Testis (tissue), 3 donors: Measurements from ENCODE around the gene AKIRIN2. TPM values are rescaled to one million over a fixed set of nuclear protein-coding genes. Genes with fewer than 3 reads are reported as not detected.
"Not testable (repeated sequence)": the region's sequence is repeated elsewhere in the genome, so short reads cannot be mapped to it uniquely, and the experiment has no call there.

Source experiments
- DNase-seq: peaks from one replicate; pipeline ENCODE4 v3.0.0-alpha.2; 2019
- H3K27ac ChIP-seq, 2 donors: fragments of 200-600 bp; sonication (generic); one replicate each; pipeline ENCODE4 v1.5.1; 2019
- H3K27me3 ChIP-seq: fragments of 200-600 bp; sonication (generic); one replicate; pipeline ENCODE4 v1.5.1; 2019
- H3K36me3 ChIP-seq: fragments of 200-600 bp; sonication (generic); one replicate; pipeline ENCODE4 v1.5.1; 2017; ENCODE audit warnings: low read depth; ENCODE audit errors: missing control alignments
- H3K4me1 ChIP-seq: fragments of 200-600 bp; sonication (generic); one replicate; pipeline ENCODE4 v1.5.1; 2019
- H3K4me3 ChIP-seq, 2 donors: fragments of 200-600 bp; sonication (generic); one replicate each; pipeline ENCODE4 v1.5.1; 2017 to 2019
- H3K9me3 ChIP-seq: fragments of 200-600 bp; sonication (generic); one replicate; pipeline ENCODE4 v1.5.1; 2017
- POLR2A ChIP-seq: fragments of 450-650 bp; IDR thresholded peaks from one replicate; pipeline ENCODE4 v1.6.1; 2017; ENCODE audit warnings: antibody characterized with exemption, mild to moderate bottlenecking, moderate library complexity
- WGBS, 2 donors: methylation state at CpG; one replicate each; pipeline ENCODE4 v1.1.5; 2018; 5-methylcytosine and 5-hydroxymethylcytosine counted together
- intact Hi-C: fragments of 100-400 bp; cut with DNase I; formaldehyde crosslinking; loops from one replicate; pipeline ENCODE4 v1.15.1; 2023; ENCODE audit warnings: low total_unique reads
- polyA plus RNA-seq: library from polyadenylated mRNA; stranded (reverse); fragments of 350-450 nt; fragmentation: Illumina TruSeq; extraction: RNeasy Lipid Tissue Mini Kit (QIAGEN cat#74804); gene quantifications from one replicate; pipeline ENCODE4 v1.2.3, GENCODE V29; 2014; ENCODE audit warnings: low read depth, low replicate concordance; ENCODE audit not compliant: insufficient read depth
- total RNA-seq, 2 donors: library from RNA; depleted of rRNA; stranded (reverse); fragments of >200 nt; gene quantifications; one replicate each; pipeline ENCODE4 v1.2.3, GENCODE V29; 2016
- TF ChIP-seq, protein P1 (sequence below), 3 experiments: fragments of 450-650 bp in 2 of 3; fragments of 200-600 bp in 1 of 3; sonication (generic) in 1 of 3; IDR thresholded peaks; one replicate each; pipeline ENCODE4 v1.5.1; 2016 to 2019; ENCODE audit warnings: antibody characterized with exemption in 3 of 3, mild to moderate bottlenecking in 2 of 3, moderate library complexity in 1 of 3

Gene AKIRIN2
- total and polyA plus RNA-seq, 3 donors from 2014 or later: 65.2 to 73.5 (median 72.5) TPM

DNA sequence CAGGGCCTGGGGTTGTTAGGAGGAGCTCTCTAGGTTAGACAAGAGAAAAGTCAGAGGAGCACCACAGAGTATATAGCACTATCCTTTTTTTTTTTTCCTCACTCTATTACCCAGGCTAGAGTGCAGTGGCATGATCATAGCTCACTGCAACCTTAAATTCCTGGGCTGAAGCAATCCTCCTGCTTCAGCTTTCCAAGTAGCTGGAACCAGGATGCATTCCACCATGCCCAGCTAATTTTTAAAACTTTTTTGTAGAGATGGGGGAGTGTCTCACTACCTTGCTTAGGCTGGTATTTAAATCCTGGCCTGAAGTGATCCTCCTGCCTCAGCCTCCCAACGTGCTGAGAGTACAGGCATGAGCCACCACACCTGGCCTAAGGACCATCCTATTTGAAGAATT, 19.3 kb upstream of the AKIRIN2 start:
- H3K4me1 ChIP-seq: peaks cover 15% of the 10 kb centered on the region
- no peaks in the 10 kb centered on the region for H3K36me3 ChIP-seq
- TF ChIP-seq POLR2A: no peak
- TF ChIP-seq, protein P1, sequence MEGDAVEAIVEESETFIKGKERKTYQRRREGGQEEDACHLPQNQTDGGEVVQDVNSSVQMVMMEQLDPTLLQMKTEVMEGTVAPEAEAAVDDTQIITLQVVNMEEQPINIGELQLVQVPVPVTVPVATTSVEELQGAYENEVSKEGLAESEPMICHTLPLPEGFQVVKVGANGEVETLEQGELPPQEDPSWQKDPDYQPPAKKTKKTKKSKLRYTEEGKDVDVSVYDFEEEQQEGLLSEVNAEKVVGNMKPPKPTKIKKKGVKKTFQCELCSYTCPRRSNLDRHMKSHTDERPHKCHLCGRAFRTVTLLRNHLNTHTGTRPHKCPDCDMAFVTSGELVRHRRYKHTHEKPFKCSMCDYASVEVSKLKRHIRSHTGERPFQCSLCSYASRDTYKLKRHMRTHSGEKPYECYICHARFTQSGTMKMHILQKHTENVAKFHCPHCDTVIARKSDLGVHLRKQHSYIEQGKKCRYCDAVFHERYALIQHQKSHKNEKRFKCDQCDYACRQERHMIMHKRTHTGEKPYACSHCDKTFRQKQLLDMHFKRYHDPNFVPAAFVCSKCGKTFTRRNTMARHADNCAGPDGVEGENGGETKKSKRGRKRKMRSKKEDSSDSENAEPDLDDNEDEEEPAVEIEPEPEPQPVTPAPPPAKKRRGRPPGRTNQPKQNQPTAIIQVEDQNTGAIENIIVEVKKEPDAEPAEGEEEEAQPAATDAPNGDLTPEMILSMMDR (IDR thresholded peaks at IDR 0.05): no peak
- no peak overlapping the region for H3K27ac ChIP-seq
- no peak for DNase-seq
- no peaks in the 10 kb centered on the region for H3K9me3 ChIP-seq
- intact Hi-C loops: no loop called here
- no peaks in the 10 kb centered on the region for H3K27me3 ChIP-seq
- H3K4me3 ChIP-seq: no peak overlapping the region
- 78 to 79% methylated on average over 1 of the region's 1 CpG for WGBS, 2 donors

DNA sequence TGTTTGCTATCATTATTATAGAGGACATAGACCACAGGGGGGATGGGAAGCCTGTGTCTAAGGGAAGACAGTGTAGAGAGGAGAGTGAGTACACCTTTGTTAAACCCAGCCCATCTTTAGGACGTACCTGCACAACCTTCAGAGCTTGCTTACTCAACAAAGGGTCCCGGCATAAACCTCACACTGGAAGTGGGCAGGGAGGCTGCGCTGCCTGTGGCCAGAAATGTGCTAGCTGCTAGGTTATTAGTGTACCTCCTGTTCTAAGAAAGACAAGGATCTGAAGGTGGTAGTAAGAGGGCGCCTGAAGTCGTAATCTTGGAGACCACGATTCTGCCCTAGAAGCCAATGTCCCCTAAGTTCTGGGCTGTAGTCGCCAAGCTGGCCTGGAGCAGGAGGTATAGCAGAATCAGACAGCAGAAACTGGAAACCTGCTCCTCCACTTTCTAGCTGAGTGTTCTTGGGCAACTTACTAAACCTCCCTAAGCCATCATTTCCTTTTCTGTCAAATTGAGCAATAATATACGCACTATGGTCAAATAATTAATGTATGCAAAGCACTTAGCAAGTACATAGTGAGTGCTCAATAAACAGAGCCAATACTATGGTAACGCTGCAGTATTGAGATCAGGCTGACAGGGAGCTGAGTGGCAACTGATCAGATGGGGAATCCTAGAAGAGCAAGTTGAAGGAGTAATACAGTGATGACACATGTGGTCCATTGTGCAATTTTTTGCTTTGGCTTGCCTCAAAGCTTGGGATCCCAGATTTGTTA, 16.8 kb upstream of the AKIRIN2 start:
- Histone ChIP-seq H3K9me3 (no peaks in the 10 kb centered on the region), H3K4me1 (peaks cover 4% of the 10 kb centered on the region), H3K27me3 (no peaks in the 10 kb centered on the region), H3K4me3 (no peak overlapping the region), H3K27ac (no peak overlapping the region), H3K36me3 (no peaks in the 10 kb centered on the region)
- no peak for DNase-seq
- intact Hi-C loops: no loop called here
- TF ChIP-seq, protein P1 (IDR thresholded peaks at IDR 0.05): no peak
- TF ChIP-seq POLR2A: no peak
- 90 to 95% methylated on average over 9 of the region's 9 CpGs for WGBS, 2 donors

DNA sequence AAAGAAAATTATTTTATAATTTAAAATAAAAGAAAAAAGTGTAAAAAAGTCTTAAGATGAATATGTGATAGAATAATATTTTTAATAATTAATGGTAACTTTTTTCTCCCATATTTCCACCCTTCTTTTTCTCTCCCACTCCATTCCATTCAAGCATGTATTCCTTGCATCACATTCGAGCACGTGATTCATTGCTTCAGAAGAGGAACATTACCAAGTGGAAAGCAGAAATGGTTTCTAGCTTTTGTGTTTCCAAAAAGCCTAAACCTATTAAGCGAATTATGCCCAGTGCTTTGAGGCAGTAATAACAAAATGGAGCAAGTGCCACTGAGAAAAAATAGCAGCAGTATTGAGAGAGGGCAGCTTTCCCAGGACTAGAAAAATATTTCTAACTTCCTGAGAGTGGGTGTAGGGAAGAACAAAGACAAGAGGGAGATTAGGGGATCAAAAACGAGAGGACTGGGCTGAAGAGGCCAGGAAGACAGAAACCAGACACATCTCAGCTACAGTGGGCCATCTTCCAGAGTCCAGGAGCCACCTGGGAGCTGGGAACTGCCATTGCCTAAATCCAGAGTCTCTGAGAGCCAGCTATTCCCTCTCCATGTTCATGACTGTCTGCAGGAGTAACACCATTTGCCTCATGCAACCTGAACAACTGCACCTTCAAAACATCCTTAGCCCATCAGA, 15.0 kb upstream of the AKIRIN2 start:
- WGBS, 2 donors: 66 to 75% methylated on average over 4 of the region's 4 CpGs
- H3K4me3 ChIP-seq: no peak overlapping the region
- H3K4me1 ChIP-seq: no peaks in the 10 kb centered on the region
- no peaks in the 10 kb centered on the region for H3K36me3 ChIP-seq
- no peaks in the 10 kb centered on the region for H3K9me3 ChIP-seq
- DNase-seq: no peak
- no peak overlapping the region for H3K27ac ChIP-seq
- no peaks in the 10 kb centered on the region for H3K27me3 ChIP-seq
- TF ChIP-seq, protein P1 (IDR thresholded peaks at IDR 0.05): no peak
- no peak for TF ChIP-seq POLR2A
- intact Hi-C loops: no loop called here

DNA sequence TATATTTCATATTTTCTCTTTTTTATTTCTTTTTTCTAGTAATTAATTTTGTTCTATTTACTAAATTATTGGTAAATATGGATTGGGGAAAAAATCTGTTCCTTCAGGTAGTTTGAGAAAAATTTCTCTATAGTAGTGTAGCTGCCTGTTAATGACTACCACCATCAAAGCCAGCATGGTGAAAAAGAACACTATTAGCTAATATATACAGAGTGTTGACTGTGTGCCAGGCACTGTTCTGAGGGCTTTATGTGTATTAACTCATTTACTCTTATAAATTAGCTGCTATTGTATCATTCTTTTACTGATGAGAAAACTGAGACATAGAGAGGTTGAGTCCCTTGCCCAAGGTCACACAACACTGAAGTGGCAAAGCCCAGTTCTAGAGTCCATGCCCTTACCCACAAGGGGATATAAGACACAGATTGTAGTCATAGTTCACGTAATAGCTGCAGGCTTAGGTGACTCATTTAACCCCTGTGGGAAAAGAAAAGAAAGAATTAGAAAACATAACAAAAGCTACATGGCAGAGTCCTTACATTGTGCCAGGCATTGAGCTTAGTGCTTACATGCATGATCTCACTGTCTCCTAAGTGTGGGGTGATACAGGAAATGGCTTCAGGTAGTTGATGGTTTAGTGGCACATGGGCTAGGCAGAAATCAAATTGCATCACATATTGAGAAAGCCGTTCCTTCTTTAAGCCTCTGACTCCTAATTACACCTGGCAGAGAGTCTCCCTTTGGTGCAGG, 12.2 kb upstream of the AKIRIN2 start:
- Histone ChIP-seq H3K27ac (no peak overlapping the region), H3K9me3 (no peaks in the 10 kb centered on the region), H3K4me3 (no peak overlapping the region), H3K36me3 (no peaks in the 10 kb centered on the region), H3K27me3 (no peaks in the 10 kb centered on the region), H3K4me1 (no peaks in the 10 kb centered on the region)
- 81 to 85% methylated on average over 2 of the region's 2 CpGs for WGBS, 2 donors
- TF ChIP-seq, protein P1 (IDR thresholded peaks at IDR 0.05): no peak
- no peak for TF ChIP-seq POLR2A
- no peak for DNase-seq
- intact Hi-C loops: no loop called here

DNA sequence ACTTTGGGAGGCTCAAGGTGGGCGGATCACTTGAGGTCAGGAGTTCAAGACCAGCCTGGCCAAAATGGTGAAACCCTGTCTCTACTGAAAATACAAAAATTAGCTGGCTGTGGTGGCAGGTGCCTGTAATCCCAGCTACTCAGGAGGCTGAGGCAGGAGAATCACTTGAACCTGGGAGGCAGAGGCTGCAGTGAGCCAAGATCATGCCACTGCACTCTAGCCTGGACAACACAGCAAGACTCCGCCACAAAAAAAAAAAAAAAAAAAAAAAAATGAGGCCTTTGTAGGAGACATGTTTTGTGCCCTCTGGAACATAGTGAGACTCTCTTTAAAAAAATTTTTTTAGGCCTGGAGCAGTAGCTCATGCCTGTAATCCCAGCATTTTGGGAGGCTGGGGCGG, 10.7 kb upstream of the AKIRIN2 start:
- H3K36me3 ChIP-seq, DNase-seq, H3K4me3 ChIP-seq, H3K27ac ChIP-seq, H3K4me1 ChIP-seq, H3K9me3 ChIP-seq, H3K27me3 ChIP-seq, intact Hi-C loops: not testable (repeated sequence)
- 86 to 95% methylated on average over 3 of the region's 3 CpGs for WGBS, 2 donors
